SK-N-SH (cell line): Measurements from ENCODE around the gene DGUOK. TPM values are rescaled to one million over a fixed set of nuclear protein-coding genes. Genes with fewer than 3 reads are reported as not detected.
A peak's percentile ranks its signal among the peaks of the same experiment; 100 is the strongest.

Source experiments
- CTCF ChIA-PET: fragments of 300-600, 350-600 bp; formaldehyde crosslinking; extraction: SDS; loops from one replicate; lab custom pipeline; 2021; lab: Yijun Ruan, JAX
- POLR2A ChIA-PET: fragments of 350-600 bp; sonication (Branson Sonifier 250); formaldehyde crosslinking; extraction: SDS; loops from one replicate; lab custom pipeline; 2020; ENCODE audit warnings: antibody characterized with exemption, inconsistent platforms; lab: Yijun Ruan, JAX
- DNase-seq: peaks from one replicate; pipeline ENCODE4 v3.0.0; 2012
- H2AFZ ChIP-seq: fragments of 200-600 bp; sonication (generic); 2 replicates; pipeline ENCODE4 v1.8.1; 2016; ENCODE audit warnings: antibody characterized with exemption, mild to moderate bottlenecking, low read depth
- H3F3A ChIP-seq: fragments of 200-600 bp; sonication (generic); replicated peaks from 2 replicates; pipeline ENCODE3; 2016; ENCODE audit warnings: antibody characterized with exemption, mild to moderate bottlenecking; ENCODE audit not compliant: insufficient read depth
- H3K27ac ChIP-seq, 2 experiments: fragments of 200-500 bp in 1 of 2; fragments of 200-600 bp in 1 of 2; sonication (Bioruptor generic) in 1 of 2; sonication (generic), shearing (Covaris generic) in 1 of 2; 2 replicates each; pipeline versions ENCODE4 v1.5.1 to v1.6.1; 2014 to 2016; ENCODE audit warnings: low read depth in 2 of 2, inconsistent platforms in 1 of 2, low read length in 1 of 2, mild to moderate bottlenecking in 1 of 2, mixed read lengths in 1 of 2
- H3K27me3 ChIP-seq: fragments of 200-600 bp; sonication (generic), shearing (Covaris generic); 2 replicates; pipeline ENCODE4 v1.6.1; 2016; ENCODE audit warnings: mixed run types; ENCODE audit not compliant: insufficient read depth
- H3K36me3 ChIP-seq, 2 experiments: fragments of 200-500 bp in 1 of 2; fragments of 200-600 bp in 1 of 2; sonication (Bioruptor generic) in 1 of 2; sonication (generic) in 1 of 2; replicated peaks in 1 of 2; 2 replicates each; pipeline versions ENCODE3 to v1.5.1; 2014 to 2016; ENCODE audit warnings: low read length in 1 of 2, mild to moderate bottlenecking in 1 of 2; ENCODE audit not compliant: insufficient read depth in 2 of 2, control insufficient read depth in 1 of 2
- H3K4me1 ChIP-seq, 2 experiments: fragments of 200-500 bp in 1 of 2; fragments of 200-600 bp in 1 of 2; sonication (Bioruptor generic) in 1 of 2; sonication (generic), shearing (Covaris generic) in 1 of 2; 2 replicates each; pipeline versions ENCODE4 v1.5.1 to v1.6.1; 2014 to 2016; ENCODE audit warnings: low read depth in 1 of 2, low read length in 1 of 2, mixed run types in 1 of 2; ENCODE audit not compliant: insufficient read depth in 2 of 2, control insufficient read depth in 1 of 2
- H3K4me2 ChIP-seq: fragments of 200-600 bp; sonication (generic), shearing (Covaris generic); 2 replicates; pipeline ENCODE4 v1.6.1; 2017; ENCODE audit warnings: mixed run types
- H3K4me3 ChIP-seq, 2 experiments: fragments of 200-500 bp in 1 of 2; fragments of 200-600 bp in 1 of 2; sonication (Bioruptor generic) in 1 of 2; sonication (generic), shearing (Covaris generic) in 1 of 2; 2 replicates each; pipeline versions ENCODE4 v1.5.1 to v1.8.1; 2014 to 2016; ENCODE audit warnings: low read depth in 2 of 2, inconsistent platforms in 1 of 2, low read length in 1 of 2, mild to moderate bottlenecking in 1 of 2, mixed read lengths in 1 of 2, moderate library complexity in 1 of 2
- H3K79me2 ChIP-seq: fragments of 200-600 bp; sonication (generic); 2 replicates; pipeline ENCODE4 v1.8.1; 2017; ENCODE audit warnings: mild to moderate bottlenecking; ENCODE audit not compliant: insufficient read depth
- H3K9ac ChIP-seq: fragments of 200-600 bp; sonication (generic); 2 replicates; pipeline ENCODE4 v1.6.1; 2017; ENCODE audit warnings: mixed run types
- H3K9me2 ChIP-seq: fragments of 200-600 bp; sonication (generic); 2 replicates; pipeline ENCODE4 v1.6.1; 2017; ENCODE audit warnings: mixed run types
- H3K9me3 ChIP-seq: fragments of 200-600 bp; sonication (generic); 2 replicates; pipeline ENCODE4 v1.6.1; 2017; ENCODE audit warnings: mixed run types, mild to moderate bottlenecking, moderate library complexity
- H4K20me1 ChIP-seq: fragments of 200-600 bp; sonication (generic); 2 replicates; pipeline ENCODE4 v1.6.1; 2017; ENCODE audit warnings: mild to moderate bottlenecking, mixed run types; ENCODE audit not compliant: insufficient read depth
- CTCF ChIP-seq: fragments of 200-600 bp; sonication (generic); IDR thresholded peaks from 2 replicates; pipeline ENCODE4 v1.6.1; 2017; ENCODE audit warnings: antibody characterized with exemption, mild to moderate bottlenecking, moderate library complexity
- ELF1 ChIP-seq: IDR thresholded peaks from 2 replicates; pipeline ENCODE4 v1.4.0; 2012
- EP300 ChIP-seq, 2 experiments: IDR thresholded peaks; 2 replicates each; pipeline versions ENCODE4 v1.4.0 to v1.6.1; 2012; ENCODE audit warnings: borderline replicate concordance in 1 of 2, low read depth in 1 of 2, low read length in 1 of 2
- EZH2phosphoT487 ChIP-seq: fragments of 200-600 bp; sonication (generic); IDR thresholded peaks from 2 replicates; pipeline ENCODE4 v1.6.1; 2017; ENCODE audit warnings: low read depth, mixed run types, mild to moderate bottlenecking, antibody characterized with exemption, moderate library complexity, borderline replicate concordance
- FOSL2 ChIP-seq: IDR thresholded peaks from 2 replicates; pipeline ENCODE4 v1.4.0; 2012; ENCODE audit warnings: low read depth, mild to moderate bottlenecking, moderate library complexity, borderline replicate concordance
- FOXJ3 ChIP-seq: sonication (generic); formaldehyde crosslinking; IDR thresholded peaks from 2 replicates; pipeline ENCODE4 v1.5.1; 2020; ENCODE audit warnings: mild to moderate bottlenecking, missing genetic modification reagents
- FOXM1 ChIP-seq: IDR thresholded peaks from 2 replicates; pipeline ENCODE4 v1.4.0; 2012; ENCODE audit warnings: low read depth, mild to moderate bottlenecking
- GABPA ChIP-seq: IDR thresholded peaks from 2 replicates; pipeline ENCODE4 v1.4.0; 2012; ENCODE audit warnings: low read depth, mild to moderate bottlenecking
- GATA2 ChIP-seq: sonication (generic); formaldehyde crosslinking; IDR thresholded peaks from 2 replicates; pipeline ENCODE4 v1.5.0; 2020; ENCODE audit warnings: mild to moderate bottlenecking, missing genetic modification reagents
- IRF3 ChIP-seq: fragments of 150-350 bp; IDR thresholded peaks from 2 replicates; pipeline ENCODE4 v1.6.1; 2016; ENCODE audit warnings: mild to moderate bottlenecking, low read depth, low read length
- MEF2A ChIP-seq: IDR thresholded peaks from 2 replicates; pipeline ENCODE4 v1.4.0; 2012; ENCODE audit warnings: low read depth, borderline replicate concordance
- MXI1 ChIP-seq: IDR thresholded peaks from 2 replicates; pipeline ENCODE4 v1.6.1; 2012; ENCODE audit warnings: mild to moderate bottlenecking, low read depth, low read length, improper control_type of control experiment
- NFIC ChIP-seq: IDR thresholded peaks from 2 replicates; pipeline ENCODE4 v1.4.0; 2012; ENCODE audit warnings: borderline replicate concordance
- NRF1 ChIP-seq: IDR thresholded peaks from 2 replicates; pipeline ENCODE4 v1.6.1; 2012; ENCODE audit warnings: low read depth, mild to moderate bottlenecking, low read length
- POLR2AphosphoS5 ChIP-seq: IDR thresholded peaks from 2 replicates; pipeline ENCODE4 v1.6.1; 2012; ENCODE audit warnings: low read depth, low read length
- RAD21 ChIP-seq: IDR thresholded peaks from 2 replicates; pipeline ENCODE4 v1.6.1; 2012; ENCODE audit warnings: mild to moderate bottlenecking, low read length
- RCOR1 ChIP-seq: fragments of 150-350 bp; IDR thresholded peaks from 2 replicates; pipeline ENCODE4 v1.6.1; 2017; ENCODE audit warnings: antibody characterized with exemption, low read length
- RFX5 ChIP-seq: IDR thresholded peaks from 2 replicates; pipeline ENCODE4 v1.6.1; 2012; ENCODE audit warnings: mild to moderate bottlenecking, improper control_type of control experiment, low read length
- RXRA ChIP-seq: IDR thresholded peaks from 2 replicates; pipeline ENCODE4 v1.4.0; 2012; ENCODE audit warnings: low read depth, mild to moderate bottlenecking, borderline replicate concordance
- SIN3A ChIP-seq: IDR thresholded peaks from 2 replicates; pipeline ENCODE4 v1.6.1; 2012; ENCODE audit warnings: low read depth, mild to moderate bottlenecking, low read length, moderate library complexity, borderline replicate concordance
- SMC3 ChIP-seq: IDR thresholded peaks from 2 replicates; pipeline ENCODE4 v1.6.1; 2012; ENCODE audit warnings: low read depth, low read length, improper control_type of control experiment
- TCF12 ChIP-seq: IDR thresholded peaks from 2 replicates; pipeline ENCODE4 v1.4.0; 2012
- TEAD4 ChIP-seq: IDR thresholded peaks from 2 replicates; pipeline ENCODE4 v1.4.0; 2012; ENCODE audit warnings: mild to moderate bottlenecking, borderline replicate concordance; ENCODE audit not compliant: insufficient read depth
- USF2 ChIP-seq: fragments of 150-350 bp; IDR thresholded peaks from 2 replicates; pipeline ENCODE4 v1.6.1; 2017; ENCODE audit warnings: antibody characterized with exemption, low read length, low read depth, borderline replicate concordance
- ZBTB33 ChIP-seq: IDR thresholded peaks from 2 replicates; pipeline ENCODE4 v1.4.0; 2012; ENCODE audit warnings: low read depth, borderline replicate concordance
- WGBS: methylation state at CpG from one replicate; pipeline ENCODE4 v1.1.6; 2017; ENCODE audit warnings: low lambda C conversion rate; 5-methylcytosine and 5-hydroxymethylcytosine counted together
- polyA plus RNA-seq, 3 experiments: library from polyadenylated mRNA; depleted of rRNA; stranded (reverse); fragments of >200 nt; gene quantifications; 2 replicates each; pipeline ENCODE4 v1.2.3, GENCODE V29; 2012

DGUOK gene
- polyA plus RNA-seq, 1 of the 3 experiments (the other 2 are of a cell fraction) = 122 TPM

- peaks cover 88% of the 10 kb centered on the region for H3K79me2 ChIP-seq
- peak; percentile 33 for DNase-seq
- H3K4me3 ChIP-seq = no peak overlapping the region
- H3K9ac ChIP-seq = no peak overlapping the region
- H3K9me3 ChIP-seq = no peaks in the 10 kb centered on the region
- H3K4me2 ChIP-seq = peak overlapping the region; percentile 60
- H3K36me3 ChIP-seq = peaks cover 35 to 44% of the 10 kb centered on the region in 2 experiments
- no peaks in the 10 kb centered on the region for H3K27me3 ChIP-seq
- WGBS = 39% methylated on average over 5 of the region's 5 CpGs
- H2AFZ ChIP-seq = no peak overlapping the region
- H3F3A ChIP-seq = peaks cover 47% of the 10 kb centered on the region
- peaks cover 25 to 36% of the 10 kb centered on the region in 2 experiments for H3K4me1 ChIP-seq
- no peaks in the 10 kb centered on the region for H3K9me2 ChIP-seq
- H3K27ac ChIP-seq = peak overlapping the region; percentile 58 to 69
- POLR2A ChIA-PET = interaction anchor here (0.6 to 0.9 kb wide), 2 partner anchors 12 to 28 kb away, joined by 3 read pairs; partner anchors contain the start of gene DGUOK
- H4K20me1 ChIP-seq = peaks cover 100% of the 10 kb centered on the region
- CTCF ChIA-PET = interaction anchor here (0.6 kb wide), 1 partner anchor 46 kb away, joined by 3 read pairs; the partner anchor contains the start of gene TET3
- no peak for TF ChIP-seq RCOR1
- no peak for TF ChIP-seq MEF2A
- TF ChIP-seq ZBTB33 = no peak; the same call in 1 of the 2 replicates
- no peak for TF ChIP-seq GABPA
- no peak for TF ChIP-seq FOXJ3 (CRISPR knock-in tag)
- 0 out of 2 replicates have a peak, but pooled peaks have one; percentile 23 for TF ChIP-seq MXI1
- TF ChIP-seq FOSL2 = peak; percentile 63
- TF ChIP-seq ELF1 = no peak
- peak; percentile 69; the same call in 1 of the 2 replicates for TF ChIP-seq NFIC
- TF ChIP-seq SMC3 = no peak
- TF ChIP-seq FOXM1 = peak; percentile 34; the same call in 1 of the 2 replicates
- no peak for TF ChIP-seq RAD21
- TF ChIP-seq USF2 = no peak
- 0 out of 2 replicates have a peak, but pooled peaks have one; percentile 13 for TF ChIP-seq RXRA
- no peak for TF ChIP-seq GATA2
- no peak for TF ChIP-seq SIN3A
- TF ChIP-seq TEAD4 = peak; percentile 77; the same call in 1 of the 2 replicates
- peak in 1 of 2 experiments; percentile 67; a peak in 1 of 4 replicates for TF ChIP-seq EP300 (IDR thresholded peaks at IDR 0.05; ENCODE audit: borderline replicate concordance in 1 of 2, low read depth in 1 of 2, low read length in 1 of 2)
- peak; percentile 53; the same call in 1 of the 2 replicates for TF ChIP-seq POLR2AphosphoS5
- TF ChIP-seq CTCF = no peak
- no peak for TF ChIP-seq IRF3
- TF ChIP-seq EZH2phosphoT487 = no peak
- TF ChIP-seq RFX5 = no peak
- peak; percentile 71 for TF ChIP-seq TCF12
- no peak for TF ChIP-seq NRF1
Observed at GRCh38 chr2:73938718-73939352, 12.2 kb downstream of the DGUOK start.
